Fibroblast of lung (primary cell): ENCODE results near the gene ANKS1B.
"Not testable (repeated sequence)": the region's sequence is repeated elsewhere in the genome, so short reads cannot be mapped to it uniquely, and the experiment has no call there.

ENCODE experiments used
- CTCF ChIP-seq, 2 donors: IDR thresholded peaks in 1 of 2; conservative IDR thresholded peaks in 1 of 2; 1 replicate in 1 of 2; 2 replicates in 1 of 2; pipeline ENCODE4 v1.5.1; 2011 to 2012; ENCODE audit warnings: low read length in 2 of 2, control low read depth in 1 of 2, inconsistent platforms in 1 of 2, low read depth in 1 of 2, mild to moderate bottlenecking in 1 of 2
- EZH2 ChIP-seq: IDR thresholded peaks from 2 replicates; pipeline ENCODE4 v1.5.1; 2012; ENCODE audit warnings: low read length, control low read depth, mild to moderate bottlenecking; ENCODE audit errors: missing control alignments

DNA sequence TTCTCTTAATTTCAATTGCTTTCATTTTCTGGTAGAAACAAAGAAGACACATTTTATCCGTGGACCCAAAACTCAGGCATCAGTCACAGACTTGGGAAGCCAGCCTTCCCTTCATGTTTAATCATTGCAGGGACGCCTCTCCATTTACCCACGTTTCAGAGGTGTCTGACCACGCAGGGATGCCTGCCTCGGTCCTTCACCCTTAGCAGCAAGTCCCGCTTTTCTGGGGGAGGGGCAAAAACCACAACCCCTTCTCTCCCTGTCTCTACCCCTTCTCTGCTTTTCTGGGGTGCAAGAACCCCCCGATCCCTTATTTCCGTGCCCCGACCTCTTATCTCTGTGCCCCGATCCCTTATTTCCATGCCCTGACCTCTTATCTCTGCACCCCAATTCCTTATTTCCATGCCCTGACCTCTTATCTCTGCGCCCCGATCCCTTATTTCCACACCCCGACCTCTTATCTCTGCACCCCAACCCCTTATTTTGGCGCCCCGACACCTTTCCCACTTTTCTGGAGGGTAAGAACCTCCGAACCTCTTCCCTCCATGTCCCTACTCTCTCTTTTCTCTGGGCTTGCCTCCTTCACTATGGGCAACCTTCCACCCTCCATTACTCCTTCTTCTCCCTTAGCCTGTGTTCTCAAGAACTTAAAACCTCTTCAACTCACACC lies 268.8 kb downstream of the ANKS1B start:
- not testable (repeated sequence) for TF ChIP-seq CTCF (conservative IDR thresholded peaks at IDR 0.05 in 1 of 2, IDR thresholded peaks at IDR 0.05 in 1 of 2; ENCODE audit: low read depth in 1 of 2, low read length in 2 of 2); EZH2
